HG03159 (cell line): ENCODE measurements around the gene STYK1.
"Not testable (repeated sequence)": the region's sequence is repeated elsewhere in the genome, so short reads cannot be mapped to it uniquely, and the experiment has no call there.

Source experiments
- ATAC-seq: cut with Tn5 transposase; IDR thresholded peaks from one replicate; pipeline ENCODE4 v1.9.1; 2021; ENCODE audit warnings: mild to moderate bottlenecking, moderate library complexity; ENCODE audit not compliant: unreplicated experiment

Gene STYK1

GRCh38 chr12:10689146-10689545 lies 15.3 kb upstream of the STYK1 start:
- ATAC-seq, result no peak

GRCh38 chr12:10688042-10688441 lies 14.2 kb upstream of the STYK1 start:
- ATAC-seq, result no peak

GRCh38 chr12:10672231-10672868 lies 1.5 kb downstream of the STYK1 start:
- no peak for ATAC-seq

GRCh38 chr12:10669533-10669932 lies 4.3 kb downstream of the STYK1 start:
- ATAC-seq, result no peak

GRCh38 chr12:10668526-10668925 lies 5.3 kb downstream of the STYK1 start:
- no peak for ATAC-seq

- ATAC-seq, result no peak
Observed at GRCh38 chr12:10667581-10667980, 6.3 kb downstream of the STYK1 start.

GRCh38 chr12:10664499-10664898 lies 9.4 kb downstream of the STYK1 start:
- ATAC-seq, result no peak

- no peak for ATAC-seq
Observed at GRCh38 chr12:10663869-10664268, 10.0 kb downstream of the STYK1 start.

GRCh38 chr12:10661338-10661737 lies 12.5 kb downstream of the STYK1 start:
- no peak for ATAC-seq

GRCh38 chr12:10654003-10654402 lies 19.8 kb downstream of the STYK1 start:
- no peak for ATAC-seq

GRCh38 chr12:10652192-10652591 lies 21.7 kb downstream of the STYK1 start:
- ATAC-seq, result no peak

GRCh38 chr12:10646576-10646975 lies 27.3 kb downstream of the STYK1 start:
- ATAC-seq, result not testable (repeated sequence)

- no peak for ATAC-seq
Observed at GRCh38 chr12:10645910-10646309, 27.9 kb downstream of the STYK1 start.

- no peak for ATAC-seq
Observed at GRCh38 chr12:10641735-10642500, 31.9 kb downstream of the STYK1 start.

GRCh38 chr12:10638728-10639127 lies 35.1 kb downstream of the STYK1 start:
- no peak for ATAC-seq

GRCh38 chr12:10636611-10637010 lies 37.2 kb downstream of the STYK1 start:
- no peak for ATAC-seq

- ATAC-seq, result no peak
Observed at GRCh38 chr12:10636124-10636523, 37.7 kb downstream of the STYK1 start.

GRCh38 chr12:10635306-10635705 lies 38.5 kb downstream of the STYK1 start:
- no peak for ATAC-seq

GRCh38 chr12:10634427-10634826 lies 39.4 kb downstream of the STYK1 start:
- no peak for ATAC-seq

GRCh38 chr12:10633541-10633940 lies 40.3 kb downstream of the STYK1 start:
- ATAC-seq, result no peak

- ATAC-seq, result no peak
Observed at GRCh38 chr12:10632226-10632625, 41.6 kb downstream of the STYK1 start.

GRCh38 chr12:10624605-10625004 lies 49.2 kb downstream of the STYK1 start:
- ATAC-seq, result no peak

- no peak for ATAC-seq
Observed at GRCh38 chr12:10623131-10623530, 50.7 kb downstream of the STYK1 start.
